ENCODE data around the gene USP27X.

USP27X gene

DNA sequence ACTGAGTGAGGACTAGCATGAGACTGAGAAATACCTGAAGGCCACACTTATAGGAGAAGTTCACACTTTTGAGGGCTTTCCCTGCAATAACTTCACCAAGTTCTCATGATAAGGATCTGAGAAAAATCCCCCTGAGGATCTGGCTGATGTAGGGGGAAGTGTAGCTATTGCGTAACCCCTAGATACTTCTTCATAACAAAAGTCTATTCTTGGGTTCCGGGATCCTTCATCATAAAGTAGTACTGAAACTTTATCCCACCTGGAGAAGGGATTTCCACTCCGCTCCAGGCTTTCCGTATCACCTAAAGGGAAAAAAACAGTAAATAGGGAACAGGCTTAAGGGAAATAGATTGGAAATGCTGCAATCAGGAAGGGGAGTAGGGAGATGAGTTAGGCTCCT is 13.3 kb downstream of the USP27X start:
- DNase-seq: no peak

DNA sequence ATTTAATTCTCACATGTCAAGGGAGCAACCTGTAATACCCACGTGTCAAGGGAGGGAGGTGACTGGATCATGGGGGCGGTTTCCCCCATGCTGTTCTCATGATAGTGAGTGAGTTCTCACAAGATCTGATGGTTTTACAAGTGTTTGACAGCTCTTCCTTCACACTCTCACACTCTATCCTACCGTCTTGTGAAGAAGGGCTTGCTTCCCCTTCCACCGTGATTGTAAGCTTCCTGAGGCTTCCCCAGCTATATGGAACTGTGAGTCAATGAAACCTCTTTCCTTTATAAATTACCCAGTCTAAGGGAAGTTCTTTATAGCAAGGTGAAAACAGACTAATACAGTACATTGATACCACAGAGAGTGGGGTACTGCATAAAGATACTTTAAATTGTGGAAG is 17.7 kb downstream of the USP27X start:
- no peak for DNase-seq

DNA sequence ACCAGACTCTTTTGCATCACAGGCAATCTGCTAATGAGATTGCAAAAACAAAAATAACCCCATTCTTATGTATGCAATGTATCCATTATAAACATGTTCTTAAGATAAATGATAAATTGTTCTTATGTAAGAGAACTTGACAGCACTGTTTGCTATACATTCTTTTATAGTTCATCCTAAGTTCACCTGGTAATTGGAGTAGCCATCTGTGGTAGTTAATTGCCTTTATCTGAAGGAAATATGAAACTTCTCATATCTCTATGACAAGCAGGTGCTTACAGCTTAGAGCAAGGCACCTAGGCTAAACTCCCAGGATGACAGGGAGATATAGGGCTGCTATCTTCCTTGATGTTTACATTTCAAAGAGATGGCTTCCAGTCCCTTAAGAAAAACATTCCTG is 21.8 kb downstream of the USP27X start:
- DNase-seq: no peak

DNA sequence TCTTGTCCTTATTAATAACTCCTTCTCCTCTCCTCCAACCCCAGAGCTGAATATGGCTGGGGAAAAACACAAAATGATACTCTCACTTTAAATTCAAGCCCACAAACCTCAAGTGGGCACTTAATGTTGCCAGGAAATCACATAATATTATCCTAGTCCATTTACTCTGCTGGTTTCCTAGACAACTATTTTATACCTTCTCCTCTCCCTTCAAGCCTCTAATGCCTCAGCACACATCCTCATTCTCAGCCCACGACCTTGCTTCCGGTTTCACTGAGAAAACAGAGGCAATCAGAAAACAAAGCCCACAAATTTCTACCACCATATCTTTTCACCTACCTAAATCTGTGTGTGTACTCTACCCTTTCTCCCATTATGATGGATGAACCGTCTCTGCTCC is 31.1 kb downstream of the USP27X start:
- DNase-seq: no peak

GRCh38 chrX:49912086-49912485 is 32.8 kb downstream of the USP27X start:
- no peak for DNase-seq

DNA sequence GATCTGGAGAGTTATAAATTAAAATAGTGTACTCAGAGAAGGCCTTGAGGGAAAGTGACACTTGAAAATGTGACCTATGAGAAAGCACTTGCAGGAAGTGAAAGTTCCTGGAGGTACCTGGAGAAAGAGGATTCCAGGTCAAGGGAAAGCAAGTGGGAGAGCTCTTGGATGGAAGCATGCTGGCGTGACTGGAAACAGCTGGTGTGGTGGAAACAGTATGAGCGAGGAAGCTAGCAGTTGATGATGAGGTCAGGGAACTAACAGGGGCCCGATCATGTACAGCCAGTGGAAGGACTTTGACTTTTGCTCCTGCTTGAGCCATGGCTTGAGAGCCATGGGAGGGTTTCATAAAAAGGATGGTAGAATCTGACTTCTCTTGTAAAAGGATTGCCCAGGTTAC is 33.6 kb downstream of the USP27X start:
- DNase-seq: no peak

DNA sequence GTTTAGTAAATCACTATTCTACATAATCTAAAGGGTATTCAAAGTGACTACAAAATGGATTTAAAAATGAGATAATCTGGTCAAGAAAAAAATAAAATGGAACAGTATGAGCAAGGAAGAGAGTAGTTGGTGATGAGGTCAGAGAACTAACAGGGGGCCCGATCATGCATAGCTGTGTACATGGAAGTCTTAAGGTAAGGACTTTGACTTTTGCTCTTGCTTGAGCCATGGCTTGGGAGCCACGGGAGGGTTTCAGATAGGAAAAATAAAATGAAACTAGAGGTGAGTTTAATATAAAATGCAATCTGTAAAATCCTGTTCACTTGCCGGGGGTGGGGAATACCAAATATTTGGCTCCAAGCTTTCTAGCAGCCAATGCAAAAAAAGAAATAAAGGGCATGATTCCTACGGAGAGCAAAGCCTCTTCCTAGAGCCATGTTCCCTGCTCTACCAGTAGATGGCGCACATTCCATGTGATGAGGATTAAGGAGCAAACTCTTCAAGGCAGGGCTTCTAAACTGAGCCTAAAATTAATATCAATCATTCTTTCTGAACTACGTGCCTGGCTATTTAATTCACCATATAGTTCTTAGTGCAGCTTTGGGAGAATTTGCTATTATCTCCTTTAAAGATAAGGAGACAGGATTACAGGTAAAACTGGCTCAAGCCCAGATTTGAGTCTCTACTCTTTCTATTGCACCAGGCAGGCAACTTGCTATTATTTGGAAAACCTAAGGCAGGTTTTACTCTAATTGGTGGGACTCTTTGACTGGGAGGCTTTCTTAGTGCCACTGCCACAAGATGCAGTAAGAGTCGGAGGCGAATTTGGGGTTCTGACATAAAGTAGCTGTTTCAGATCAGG is 36.3 kb downstream of the USP27X start:
- peak; percentile 36 for DNase-seq

GRCh38 chrX:49919617-49920016 is 40.3 kb downstream of the USP27X start:
- peak; percentile 24 for DNase-seq

GRCh38 chrX:49921109-49921508 is 41.8 kb downstream of the USP27X start:
- DNase-seq: no peak

GRCh38 chrX:49922291-49923241 is 43.3 kb downstream of the USP27X start, which contains the start of gene CLCN5:
CLCN5 (plus strand) TSS chrX:49922596; CDS start chrX:49925299, 2,703 bp downstream.
- DNase-seq: peak; percentile 91

DNA sequence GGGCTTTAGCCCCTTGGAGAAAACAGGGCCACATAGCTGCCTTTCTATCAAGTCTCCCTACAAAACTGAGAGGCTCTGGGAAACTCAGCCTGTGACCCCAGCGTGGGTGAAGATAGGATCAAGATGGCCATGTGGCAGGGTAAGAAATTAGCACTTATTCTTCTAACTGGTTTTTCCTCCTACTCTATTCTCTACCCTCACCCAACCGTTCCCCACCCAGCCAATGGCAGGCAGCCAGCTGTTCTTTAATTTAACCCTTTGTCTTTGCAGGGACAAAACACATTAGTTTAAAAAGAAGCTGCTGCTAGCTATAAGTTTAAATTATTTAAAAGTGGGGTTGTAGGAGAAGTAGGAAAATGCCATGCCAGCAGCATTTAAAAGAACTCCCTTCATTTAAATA is 45.9 kb downstream of the USP27X start:
- DNase-seq: no peak

- DNase-seq: no peak
These were observed 50.8 kb downstream of the USP27X start for GRCh38 chrX:49930039-49930438.

All from activated CD8-positive, alpha-beta memory T cell treated with anti-CD3 and anti-CD28 coated beads, Interleukin-2, amount 50 U/mL, for 4 hours (primary cell).